Breast epithelium (tissue), 4 donors: ENCODE measurements around the gene ADPRHL1. TPM values are rescaled to one million over a fixed set of nuclear protein-coding genes. Genes with fewer than 3 reads are reported as not detected.

Source experiments
- DNase-seq, 2 donors: peaks; one replicate each; pipeline ENCODE4 v3.0.0-alpha.2; 2019; ENCODE audit warnings: low spot score in 2 of 2
- H3K27ac ChIP-seq, 2 donors: fragments of 200-600 bp; sonication (generic) in 1 of 2; one replicate each; pipeline ENCODE4 v1.5.1; 2016 to 2019; ENCODE audit warnings: mild to moderate bottlenecking in 1 of 2
- H3K27me3 ChIP-seq, 2 donors: fragments of 200-600 bp; sonication (generic) in 1 of 2; one replicate each; pipeline versions ENCODE4 v1.5.1 to v1.6.0; 2017 to 2019; ENCODE audit warnings: control low read depth in 1 of 2, mild to moderate bottlenecking in 1 of 2
- H3K36me3 ChIP-seq: fragments of 200-600 bp; one replicate; pipeline ENCODE4 v1.5.1; 2019
- H3K4me1 ChIP-seq, 2 donors: fragments of 200-600 bp; sonication (generic); one replicate each; pipeline ENCODE4 v1.5.1; 2016 to 2019; ENCODE audit warnings: control low read depth in 1 of 2
- H3K4me3 ChIP-seq, 3 donors: fragments of 200-600 bp; sonication (generic); 1 replicate in 2 of 3; 2 replicates in 1 of 3; pipeline ENCODE4 v1.5.1; 2016 to 2019; ENCODE audit warnings: mild to moderate bottlenecking in 3 of 3, moderate library complexity in 2 of 3
- H3K9me3 ChIP-seq, 2 donors: fragments of 200-600 bp; sonication (generic) in 1 of 2; one replicate each; pipeline ENCODE4 v1.5.1; 2016 to 2019; ENCODE audit warnings: control low read depth in 1 of 2
- CTCF ChIP-seq, 3 donors: fragments of 450-650 bp; IDR thresholded peaks; one replicate each; pipeline ENCODE4 v1.5.1; 2016 to 2017; ENCODE audit warnings: antibody characterized with exemption in 3 of 3, mild to moderate bottlenecking in 3 of 3, moderate library complexity in 3 of 3
- POLR2A ChIP-seq: fragments of 450-650 bp; IDR thresholded peaks from one replicate; pipeline ENCODE4 v1.6.1; 2016; ENCODE audit warnings: antibody characterized with exemption, mild to moderate bottlenecking, moderate library complexity
- POLR2AphosphoS5 ChIP-seq, 3 donors: sonication (generic); formaldehyde crosslinking; IDR thresholded peaks; one replicate each; pipeline ENCODE4 v1.6.1; 2017; ENCODE audit warnings: antibody characterized with exemption in 3 of 3
- intact Hi-C: fragments of 100-400 bp; cut with DNase I; formaldehyde crosslinking; loops from one replicate; pipeline ENCODE4 v1.15.1; 2023; ENCODE audit warnings: low total_unique reads
- total RNA-seq, 3 donors: library from RNA; depleted of rRNA; stranded (reverse); fragments of >200 nt; gene quantifications; one replicate each; pipeline ENCODE4 v1.1.0, GENCODE V29; 2016

ADPRHL1 gene
- total RNA-seq, 3 donors from 2014 or later, result 1.8 to 2.7 (median 2.0) TPM

- Histone ChIP-seq H3K36me3 (no peaks in the 10 kb centered on the region), H3K4me3 (peak overlapping the region in 1 of 3 donors; percentile 61), H3K4me1 (peaks cover 0 to 3% of the 10 kb centered on the region in 2 donors), H3K27me3 (peaks cover 0 to 3% of the 10 kb centered on the region in 2 donors), H3K27ac (peak overlapping the region in 1 of 2 donors; percentile 90), H3K9me3 (no peaks in the 10 kb centered on the region)
- TF ChIP-seq POLR2AphosphoS5 (IDR thresholded peaks at IDR 0.05) (no peak), POLR2A (no peak), CTCF (IDR thresholded peaks at IDR 0.05) (no peak)
- intact Hi-C loops, result no loop called here
- peak in 1 of 2 donors; percentile 27 for DNase-seq
These were observed 41.9 kb downstream of the ADPRHL1 start for GRCh38 chr13:113411216-113412023.

GRCh38 chr13:113410472-113411201 lies 42.7 kb downstream of the ADPRHL1 start:
- intact Hi-C loops, result no loop called here
- Histone ChIP-seq H3K27ac (peak overlapping the region in 1 of 2 donors; percentile 90), H3K4me3 (peak overlapping the region in 2 of 3 donors; percentile 24 to 61), H3K9me3 (no peaks in the 10 kb centered on the region), H3K36me3 (no peaks in the 10 kb centered on the region), H3K27me3 (peaks cover 0 to 3% of the 10 kb centered on the region in 2 donors), H3K4me1 (peaks cover 0 to 3% of the 10 kb centered on the region in 2 donors)
- TF ChIP-seq CTCF (IDR thresholded peaks at IDR 0.05) (no peak), POLR2AphosphoS5 (IDR thresholded peaks at IDR 0.05) (no peak), POLR2A (no peak)
- DNase-seq, result no peak

- no peak overlapping the region for H3K4me3 ChIP-seq
- peaks cover 2 to 3% of the 10 kb centered on the region in 2 donors for H3K27me3 ChIP-seq
- intact Hi-C loops, result no loop called here
- TF ChIP-seq POLR2A (no peak), CTCF (IDR thresholded peaks at IDR 0.05) (no peak), POLR2AphosphoS5 (IDR thresholded peaks at IDR 0.05) (no peak)
- peaks cover 0 to 3% of the 10 kb centered on the region in 2 donors for H3K4me1 ChIP-seq
- no peaks in the 10 kb centered on the region for H3K9me3 ChIP-seq
- no peaks in the 10 kb centered on the region for H3K36me3 ChIP-seq
- DNase-seq, result no peak
- no peak overlapping the region for H3K27ac ChIP-seq
These were observed 44.7 kb downstream of the ADPRHL1 start for GRCh38 chr13:113408562-113408961.

- Histone ChIP-seq H3K4me1 (peaks cover 0 to 3% of the 10 kb centered on the region in 2 donors), H3K4me3 (no peak overlapping the region), H3K27me3 (peaks cover 3 to 7% of the 10 kb centered on the region in 2 donors), H3K27ac (no peak overlapping the region), H3K9me3 (no peaks in the 10 kb centered on the region), H3K36me3 (no peaks in the 10 kb centered on the region)
- no peak for DNase-seq
- intact Hi-C loops, result no loop called here
- TF ChIP-seq POLR2AphosphoS5 (IDR thresholded peaks at IDR 0.05) (no peak), CTCF (IDR thresholded peaks at IDR 0.05) (no peak), POLR2A (no peak)
These were observed 45.5 kb downstream of the ADPRHL1 start for GRCh38 chr13:113407531-113408393.
